Naive thymus-derived CD8-positive, alpha-beta T cell (primary cell): ENCODE measurements around the gene BICDL1. TPM values are rescaled to one million over a fixed set of nuclear protein-coding genes. Genes with fewer than 3 reads are reported as not detected.
A peak's percentile ranks its signal among the peaks of the same experiment; 100 is the strongest.

ENCODE experiments used
- ATAC-seq, 2 donors: fragments of 150-1000 bp; cut with Tn5 transposase in 1 of 2; sonication (Bioruptor Pico), chemical (Tn5 transposase) in 1 of 2; 1 replicate in 1 of 2; 2 replicates in 1 of 2; pipeline ENCODE4 v1.10.0; 2021; ENCODE audit warnings: mild to moderate bottlenecking in 2 of 2, moderate library complexity in 2 of 2
- POLR2A ChIA-PET: fragments of 350-600 bp; sonication (Branson Sonifier 250); formaldehyde crosslinking; loops from one replicate; lab custom pipeline; 2021; ENCODE audit warnings: antibody characterized with exemption; lab: Charles Lee
- DNase-seq, 10 donors: peaks; one replicate each; pipeline versions ENCODE4 v3.0.0 to v3.0.0-alpha.2; 2020 to 2022
- H3K27ac Mint-ChIP-seq, 10 donors: one replicate each; pipeline ENCODE4 v1.8.0; 2020 to 2022; ENCODE audit warnings: mild to moderate bottlenecking in 10 of 10, mixed read lengths in 10 of 10, moderate library complexity in 4 of 10, inconsistent platforms in 1 of 10
- H3K27me3 Mint-ChIP-seq, 5 donors: one replicate each; pipeline ENCODE4 v1.8.0; 2021 to 2022; ENCODE audit warnings: mixed read lengths in 5 of 5
- H3K36me3 Mint-ChIP-seq, 3 donors: one replicate each; pipeline ENCODE4 v1.8.0; 2020 to 2022; ENCODE audit warnings: mixed read lengths in 3 of 3, mild to moderate bottlenecking in 2 of 3, inconsistent platforms in 1 of 3
- H3K4me1 Mint-ChIP-seq, 4 donors: one replicate each; pipeline ENCODE4 v1.8.0; 2021 to 2022; ENCODE audit warnings: mixed read lengths in 4 of 4
- H3K4me3 Mint-ChIP-seq, 10 donors: one replicate each; pipeline ENCODE4 v1.8.0; 2020 to 2022; ENCODE audit warnings: mild to moderate bottlenecking in 10 of 10, mixed read lengths in 10 of 10, moderate library complexity in 6 of 10, inconsistent platforms in 1 of 10
- H3K9me3 Mint-ChIP-seq, 9 donors: one replicate each; pipeline ENCODE4 v1.8.0; 2020 to 2022; ENCODE audit warnings: mixed read lengths in 9 of 9, mild to moderate bottlenecking in 3 of 9, inconsistent platforms in 1 of 9, moderate library complexity in 1 of 9
- polyA plus RNA-seq, 3 donors: library from polyadenylated mRNA; unstranded; fragments of 300-500 nt; fragmentation: Illumina TruSeq; gene quantifications; one replicate each; pipeline ENCODE4 v1.2.3, GENCODE V29; 2021
- total RNA-seq, 8 experiments: library from RNA in 2 of 8; stranded (reverse) in 2 of 8; gene quantifications; one replicate each; pipeline ENCODE4 v1.2.3 and lab custom pipeline; 2021 to 2026

Gene BICDL1, protein sequence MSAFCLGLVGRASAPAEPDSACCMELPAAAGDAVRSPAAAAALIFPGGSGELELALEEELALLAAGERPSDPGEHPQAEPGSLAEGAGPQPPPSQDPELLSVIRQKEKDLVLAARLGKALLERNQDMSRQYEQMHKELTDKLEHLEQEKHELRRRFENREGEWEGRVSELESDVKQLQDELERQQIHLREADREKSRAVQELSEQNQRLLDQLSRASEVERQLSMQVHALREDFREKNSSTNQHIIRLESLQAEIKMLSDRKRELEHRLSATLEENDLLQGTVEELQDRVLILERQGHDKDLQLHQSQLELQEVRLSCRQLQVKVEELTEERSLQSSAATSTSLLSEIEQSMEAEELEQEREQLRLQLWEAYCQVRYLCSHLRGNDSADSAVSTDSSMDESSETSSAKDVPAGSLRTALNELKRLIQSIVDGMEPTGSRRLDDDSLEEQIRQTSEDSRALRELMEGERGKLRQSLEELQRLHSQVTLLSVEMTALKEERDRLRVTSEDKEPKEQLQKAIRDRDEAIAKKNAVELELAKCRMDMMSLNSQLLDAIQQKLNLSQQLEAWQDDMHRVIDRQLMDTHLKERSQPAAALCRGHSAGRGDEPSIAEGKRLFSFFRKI
- total RNA-seq (100 to 1,000 TPM; 147 to 157 TPM), polyA plus RNA-seq (1 to 10 TPM; 1.2 to 1.9 (median 1.4) TPM), total RNA-seq (lab: John Stamatoyannopoulos, UW) (136 to 547 (median 465) reads per million in 6 experiments)

- DNase-seq, result peak; percentile 92 to 99 (median 98)
- POLR2A ChIA-PET, result interaction anchor here (0.5 to 3.9 kb wide), 19 partner anchors 9 to 303 kb away, joined by 3 to 105 read pairs (median 5); partner anchors contain the start of genes RAB35, RNU4-2 and RPLP0
- H3K27ac Mint-ChIP-seq, result peak within 1 kb of the TSS; percentile 84 to 98 (median 95)
- peaks cover 0 to 2% (median 0%) of the 10 kb centered on the region in 5 donors for H3K27me3 Mint-ChIP-seq
- H3K36me3 Mint-ChIP-seq, result peaks cover 0 to 22% (median 7%) of the 10 kb centered on the region in 3 donors
- peak; percentile 84 to 87 for ATAC-seq
- H3K4me3 Mint-ChIP-seq, result peak within 1 kb of the TSS; percentile 79 to 92 (median 88)
- H3K4me1 Mint-ChIP-seq, result peaks cover 11 to 38% (median 32%) of the 10 kb centered on the region in 4 donors
- H3K9me3 Mint-ChIP-seq, result no peaks in the 10 kb centered on the region
These were observed at the start of gene BICDL1 for GRCh38 chr12:119988472-119989360. BICDL1 (plus strand) TSS chr12:119989236; CDS start chr12:119989869, 633 bp downstream.

- H3K4me1 Mint-ChIP-seq, result no peaks in the 10 kb centered on the region
- peak overlapping the region in 1 of 10 donors; percentile 49 for H3K27ac Mint-ChIP-seq
- DNase-seq, result no peak
- ATAC-seq, result no peak
- H3K36me3 Mint-ChIP-seq, result no peaks in the 10 kb centered on the region
- POLR2A ChIA-PET, result no interaction called here
- H3K9me3 Mint-ChIP-seq, result no peaks in the 10 kb centered on the region
- no peak overlapping the region for H3K4me3 Mint-ChIP-seq
- H3K27me3 Mint-ChIP-seq, result peaks cover 0 to 2% (median 0%) of the 10 kb centered on the region in 5 donors
These were observed 48.1 kb upstream of the BICDL1 start for GRCh38 chr12:119940897-119941296.

DNA sequence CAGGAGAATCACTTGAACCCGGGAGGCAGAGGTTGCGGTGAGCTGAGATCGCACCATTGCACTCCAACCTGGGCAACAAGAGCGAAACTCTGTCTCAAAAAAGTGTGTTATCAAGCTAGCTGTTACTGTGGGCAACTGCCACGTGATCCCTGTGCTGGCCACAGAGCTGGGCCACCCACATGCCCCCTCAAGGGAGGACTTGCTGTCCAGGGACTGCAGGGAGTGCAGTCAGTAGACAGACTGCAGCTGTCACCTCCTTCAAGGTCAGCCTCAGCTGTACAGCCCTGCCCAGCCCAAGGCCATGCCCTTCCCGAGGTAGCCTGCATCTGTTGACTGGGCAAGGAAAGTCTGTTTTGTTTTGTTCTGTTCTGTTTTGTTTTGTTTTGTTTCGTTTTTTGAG lies 46.6 kb upstream of the BICDL1 start:
- Mint-ChIP-seq H3K4me3 (no peak overlapping the region), H3K27me3 (peaks cover 0 to 1% (median 0%) of the 10 kb centered on the region in 5 donors), H3K36me3 (no peaks in the 10 kb centered on the region), H3K9me3 (no peaks in the 10 kb centered on the region), H3K4me1 (no peaks in the 10 kb centered on the region), H3K27ac (no peak overlapping the region)
- DNase-seq, result no peak
- no peak for ATAC-seq
- POLR2A ChIA-PET, result no interaction called here

- no peak overlapping the region for H3K27ac Mint-ChIP-seq
- POLR2A ChIA-PET, result no interaction called here
These were observed 42.8 kb upstream of the BICDL1 start for GRCh38 chr12:119946213-119946612.

GRCh38 chr12:119949145-119949544 lies 39.9 kb upstream of the BICDL1 start:
- POLR2A ChIA-PET, result no interaction called here
- Mint-ChIP-seq H3K9me3 (no peaks in the 10 kb centered on the region), H3K4me3 (no peak overlapping the region), H3K27me3 (no peaks in the 10 kb centered on the region), H3K27ac (no peak overlapping the region), H3K36me3 (no peaks in the 10 kb centered on the region), H3K4me1 (no peaks in the 10 kb centered on the region)
- ATAC-seq, result no peak
- DNase-seq, result no peak

More at GRCh38 chr12:119946213-119946612, 42.8 kb upstream of the BICDL1 start:
- Mint-ChIP-seq H3K27me3 (peaks cover 0 to 1% (median 0%) of the 10 kb centered on the region in 5 donors), H3K4me3 (no peak overlapping the region), H3K36me3 (no peaks in the 10 kb centered on the region), H3K4me1 (no peaks in the 10 kb centered on the region), H3K9me3 (no peaks in the 10 kb centered on the region)
- ATAC-seq (no peak), DNase-seq (no peak)

GRCh38 chr12:119949594-119949993 lies 39.4 kb upstream of the BICDL1 start:
- POLR2A ChIA-PET, result no interaction called here
- no peaks in the 10 kb centered on the region for H3K4me1 Mint-ChIP-seq
- DNase-seq, result no peak
- H3K9me3 Mint-ChIP-seq, result no peaks in the 10 kb centered on the region
- H3K27me3 Mint-ChIP-seq, result no peaks in the 10 kb centered on the region
- no peaks in the 10 kb centered on the region for H3K36me3 Mint-ChIP-seq
- no peak for ATAC-seq
- no peak overlapping the region for H3K4me3 Mint-ChIP-seq
- no peak overlapping the region for H3K27ac Mint-ChIP-seq

GRCh38 chr12:119956047-119956446 lies 33.0 kb upstream of the BICDL1 start:
- H3K27me3 Mint-ChIP-seq, result no peaks in the 10 kb centered on the region
- POLR2A ChIA-PET, result interaction anchor here (0.7 kb wide), 1 partner anchor 53 kb away, joined by 3 read pairs; no protein-coding TSS in a partner anchor
- no peak for DNase-seq

GRCh38 chr12:119957135-119957534 lies 31.9 kb upstream of the BICDL1 start:
- POLR2A ChIA-PET, result no interaction called here
- peaks cover 0 to 34% (median 21%) of the 10 kb centered on the region in 9 donors for H3K9me3 Mint-ChIP-seq
- no peak overlapping the region for H3K4me3 Mint-ChIP-seq
- H3K27ac Mint-ChIP-seq, result peak overlapping the region in 1 of 10 donors; percentile 16
- H3K4me1 Mint-ChIP-seq, result no peaks in the 10 kb centered on the region
- H3K27me3 Mint-ChIP-seq, result no peaks in the 10 kb centered on the region
- peaks cover 0 to 24% (median 12%) of the 10 kb centered on the region in 3 donors for H3K36me3 Mint-ChIP-seq
- no peak for DNase-seq
- no peak for ATAC-seq

More at GRCh38 chr12:119956047-119956446, 33.0 kb upstream of the BICDL1 start:
- H3K9me3 Mint-ChIP-seq, result peaks cover 0 to 34% (median 21%) of the 10 kb centered on the region in 9 donors
- no peaks in the 10 kb centered on the region for H3K4me1 Mint-ChIP-seq
- H3K36me3 Mint-ChIP-seq, result peaks cover 0 to 24% (median 12%) of the 10 kb centered on the region in 3 donors
- no peak overlapping the region for H3K4me3 Mint-ChIP-seq
- no peak for ATAC-seq
- H3K27ac Mint-ChIP-seq, result no peak overlapping the region

DNA sequence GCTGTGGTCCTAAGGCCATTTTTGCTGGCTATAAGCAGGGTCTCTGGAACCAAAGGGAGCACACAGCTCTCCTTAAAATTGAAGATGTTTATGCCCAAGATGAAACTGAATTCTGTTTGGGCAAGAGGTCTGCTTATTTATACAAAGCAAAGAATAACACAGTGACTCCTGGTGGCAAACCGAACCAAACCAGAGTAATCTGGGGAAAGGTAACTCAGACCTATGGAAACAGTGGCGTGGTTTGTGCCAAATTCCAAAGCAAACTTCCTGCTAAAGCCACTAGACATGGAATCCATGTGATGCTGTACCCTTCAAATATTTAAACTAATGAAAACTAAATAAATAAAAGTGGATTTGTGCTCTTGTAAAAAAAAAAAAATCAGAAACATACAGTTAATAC lies 29.6 kb upstream of the BICDL1 start:
- H3K27ac Mint-ChIP-seq, result no peak overlapping the region
- POLR2A ChIA-PET, result no interaction called here
- DNase-seq, result no peak
- peaks cover 0 to 24% (median 12%) of the 10 kb centered on the region in 3 donors for H3K36me3 Mint-ChIP-seq
- no peaks in the 10 kb centered on the region for H3K4me1 Mint-ChIP-seq
- peaks cover 0 to 34% (median 21%) of the 10 kb centered on the region in 9 donors for H3K9me3 Mint-ChIP-seq
- H3K27me3 Mint-ChIP-seq, result no peaks in the 10 kb centered on the region
- no peak overlapping the region for H3K4me3 Mint-ChIP-seq
- ATAC-seq, result no peak

DNA sequence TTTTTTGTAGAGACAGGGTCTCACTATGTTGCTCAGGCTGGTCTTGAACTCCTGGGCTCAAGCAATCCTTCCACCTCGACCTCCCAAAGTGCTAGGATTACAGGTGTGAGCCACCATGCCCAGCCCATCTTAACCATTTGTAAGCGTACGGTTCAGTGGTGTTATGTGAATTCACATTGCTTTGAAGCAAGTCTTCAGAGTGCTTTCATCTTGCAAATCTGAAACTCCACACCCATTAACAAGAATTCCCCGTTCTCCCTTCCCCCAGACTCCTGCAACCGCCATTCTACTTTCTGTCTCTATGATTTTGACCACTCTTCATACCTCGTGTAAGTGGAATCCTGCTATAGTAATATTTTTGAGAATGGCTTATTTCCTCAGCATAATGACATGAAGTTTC lies 24.9 kb upstream of the BICDL1 start:
- POLR2A ChIA-PET, result no interaction called here

DNA sequence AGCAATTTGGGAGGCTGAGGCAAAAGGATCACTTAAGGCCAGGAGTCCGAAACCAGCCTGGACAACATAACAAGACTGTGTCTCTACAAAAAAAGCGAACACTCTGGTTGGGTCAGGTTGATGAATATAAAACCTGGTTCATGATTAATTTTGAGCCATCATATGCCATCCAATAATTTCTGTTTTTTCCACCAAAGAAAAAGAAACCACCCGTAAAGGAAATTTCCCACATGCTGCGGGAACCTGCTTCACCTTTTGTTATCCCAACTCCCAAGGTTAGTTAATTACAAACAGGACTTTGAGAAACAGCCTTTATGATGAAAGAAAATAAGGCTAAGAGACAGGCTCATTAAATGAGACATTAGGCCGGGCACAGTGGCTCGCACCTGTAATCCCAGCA lies 24.1 kb upstream of the BICDL1 start:
- ATAC-seq, result no peak
- H3K4me1 Mint-ChIP-seq, result no peaks in the 10 kb centered on the region
- no peak for DNase-seq
- H3K27ac Mint-ChIP-seq, result no peak overlapping the region
- no peak overlapping the region for H3K4me3 Mint-ChIP-seq
- POLR2A ChIA-PET, result no interaction called here
- H3K27me3 Mint-ChIP-seq, result no peaks in the 10 kb centered on the region
- no peaks in the 10 kb centered on the region for H3K9me3 Mint-ChIP-seq
- no peaks in the 10 kb centered on the region for H3K36me3 Mint-ChIP-seq

More for the DNA sequence above, 24.9 kb upstream of the BICDL1 start:
- no peaks in the 10 kb centered on the region for H3K36me3 Mint-ChIP-seq
- no peak overlapping the region for H3K4me3 Mint-ChIP-seq
- peak overlapping the region in 2 of 10 donors; percentile 4 to 43 for H3K27ac Mint-ChIP-seq
- no peaks in the 10 kb centered on the region for H3K9me3 Mint-ChIP-seq
- no peaks in the 10 kb centered on the region for H3K27me3 Mint-ChIP-seq
- H3K4me1 Mint-ChIP-seq, result no peaks in the 10 kb centered on the region
- ATAC-seq (no peak), DNase-seq (no peak)

DNA sequence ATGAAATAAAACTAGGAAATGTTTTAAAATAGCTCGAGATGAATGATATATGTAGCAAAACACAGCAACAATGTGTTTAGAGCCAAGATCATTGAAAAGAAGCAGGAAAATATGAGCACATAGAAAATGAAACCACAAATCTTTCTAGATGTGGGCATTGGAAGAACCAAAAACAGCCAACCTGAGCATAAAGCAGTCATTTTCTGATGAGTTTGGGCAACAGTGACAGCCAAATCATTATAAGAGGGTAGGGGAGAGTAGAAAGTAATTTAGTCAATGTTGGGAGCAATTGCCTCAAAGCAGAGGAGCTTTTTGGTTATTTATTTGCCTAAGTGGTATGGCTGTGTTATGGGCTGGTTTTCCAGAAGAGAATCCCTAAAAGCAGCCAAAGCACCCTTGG lies 8.8 kb upstream of the BICDL1 start:
- peak overlapping the region in 2 of 10 donors; percentile 8 to 10 for H3K27ac Mint-ChIP-seq

More for the DNA sequence above, 8.8 kb upstream of the BICDL1 start:
- H3K4me3 Mint-ChIP-seq, result no peak overlapping the region
- H3K9me3 Mint-ChIP-seq, result no peaks in the 10 kb centered on the region
- DNase-seq (no peak), ATAC-seq (no peak)
- POLR2A ChIA-PET, result interaction anchor here (1.2 kb wide), 1 partner anchor 9 kb away, joined by 7 read pairs; the partner anchor contains the start of gene BICDL1
- H3K4me1 Mint-ChIP-seq, result peaks cover 0 to 3% (median 1%) of the 10 kb centered on the region in 4 donors
- H3K27me3 Mint-ChIP-seq, result peaks cover 0 to 14% (median 0%) of the 10 kb centered on the region in 5 donors
- H3K36me3 Mint-ChIP-seq, result no peaks in the 10 kb centered on the region
